GM12874 (cell line): ENCODE measurements around the gene IFIT2.

Experiments used
- CTCF ChIP-seq: IDR thresholded peaks from 2 replicates; pipeline ENCODE4 v1.5.1; 2011; ENCODE audit warnings: low read depth, mild to moderate bottlenecking, control low read depth, low read length, moderate library complexity; ENCODE audit not compliant: insufficient read depth

The IFIT2 gene

GRCh38 chr10:89344156-89344555 is 42.3 kb downstream of the IFIT2 start:
- TF ChIP-seq CTCF, result no peak

GRCh38 chr10:89345367-89346000 is 43.6 kb downstream of the IFIT2 start:
- no peak for TF ChIP-seq CTCF

GRCh38 chr10:89346405-89347254 is 44.8 kb downstream of the IFIT2 start:
- no peak for TF ChIP-seq CTCF

- no peak for TF ChIP-seq CTCF
These were observed 46.0 kb downstream of the IFIT2 start for GRCh38 chr10:89347701-89348457.

DNA sequence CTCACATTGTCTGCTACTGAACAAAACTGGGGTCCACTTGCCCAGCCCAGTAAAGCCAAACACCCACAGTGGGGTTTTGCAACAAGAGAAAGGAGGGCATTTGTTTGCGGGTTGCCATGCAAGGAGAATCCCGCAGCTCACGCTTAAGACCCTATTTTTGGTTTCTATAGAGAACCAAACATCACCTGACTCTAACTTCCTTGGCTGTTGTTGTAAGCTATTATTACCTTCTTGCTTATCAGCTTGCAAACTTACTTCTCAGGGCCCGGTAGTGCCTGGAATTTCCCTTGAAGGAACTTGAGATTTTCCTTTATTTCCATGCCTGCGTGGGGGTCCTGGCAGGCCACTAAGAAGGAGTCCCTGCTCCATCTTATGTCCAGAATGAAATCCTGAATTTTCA is 46.6 kb downstream of the IFIT2 start:
- no peak for TF ChIP-seq CTCF

DNA sequence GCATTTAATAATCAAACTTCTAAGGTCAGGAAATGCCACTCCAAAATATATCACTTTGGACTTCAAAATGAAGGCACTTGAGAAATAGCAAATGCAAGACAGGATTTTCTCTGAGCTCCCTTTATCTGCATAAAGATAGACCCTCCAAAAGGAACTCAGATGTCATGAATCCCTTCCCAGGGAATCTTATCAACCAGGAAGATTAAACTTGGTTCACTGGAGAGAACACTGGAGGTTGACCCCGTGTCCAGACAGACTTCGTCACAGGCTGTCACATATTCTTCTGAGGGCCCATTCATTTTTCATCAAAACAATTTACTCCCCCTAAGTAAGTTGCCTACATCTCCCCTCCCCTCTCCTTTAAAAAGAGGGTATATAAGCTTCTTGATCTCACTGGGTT is 47.1 kb downstream of the IFIT2 start:
- TF ChIP-seq CTCF, result no peak

GRCh38 chr10:89351412-89351779 is 49.5 kb downstream of the IFIT2 start:
- TF ChIP-seq CTCF, result no peak
